Ovary (tissue), 3 donors: ENCODE results near the gene TYSND1.

Source experiments
- POLR2A ChIP-seq: fragments of 450-650 bp; IDR thresholded peaks from one replicate; pipeline ENCODE4 v1.6.1; 2017; ENCODE audit warnings: antibody characterized with exemption, mild to moderate bottlenecking, moderate library complexity
- TF ChIP-seq, protein P1 (sequence below), 3 donors: fragments of 450-650 bp in 2 of 3; fragments of 200-600 bp in 1 of 3; IDR thresholded peaks; one replicate each; pipeline versions ENCODE4 v1.5.1 to v1.8.0; 2016 to 2022; ENCODE audit warnings: antibody characterized with exemption in 3 of 3, mild to moderate bottlenecking in 1 of 3
- donor health status: DM: no; HTN: no; CAD: no.

DNA sequence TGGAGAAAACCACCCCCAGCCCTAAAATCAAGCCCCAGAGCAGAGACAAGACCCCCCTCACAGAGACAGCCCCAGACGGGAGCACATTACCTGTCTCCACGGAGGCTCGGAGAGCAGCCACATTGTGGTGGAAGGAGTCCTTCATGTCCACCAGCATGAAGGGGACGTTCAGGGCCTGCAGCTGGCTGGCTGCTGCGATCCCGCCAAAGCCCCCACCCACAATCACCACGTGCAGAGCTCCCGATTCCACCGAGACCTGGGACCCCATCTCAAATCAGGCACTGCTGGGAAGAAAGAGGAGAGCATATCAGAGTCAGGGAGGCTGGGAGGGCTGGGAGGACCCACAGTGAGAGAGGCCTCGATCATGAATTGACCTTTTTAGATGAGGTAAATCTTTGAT is 22.7 kb downstream of the TYSND1 start:
- TF ChIP-seq, protein P1, sequence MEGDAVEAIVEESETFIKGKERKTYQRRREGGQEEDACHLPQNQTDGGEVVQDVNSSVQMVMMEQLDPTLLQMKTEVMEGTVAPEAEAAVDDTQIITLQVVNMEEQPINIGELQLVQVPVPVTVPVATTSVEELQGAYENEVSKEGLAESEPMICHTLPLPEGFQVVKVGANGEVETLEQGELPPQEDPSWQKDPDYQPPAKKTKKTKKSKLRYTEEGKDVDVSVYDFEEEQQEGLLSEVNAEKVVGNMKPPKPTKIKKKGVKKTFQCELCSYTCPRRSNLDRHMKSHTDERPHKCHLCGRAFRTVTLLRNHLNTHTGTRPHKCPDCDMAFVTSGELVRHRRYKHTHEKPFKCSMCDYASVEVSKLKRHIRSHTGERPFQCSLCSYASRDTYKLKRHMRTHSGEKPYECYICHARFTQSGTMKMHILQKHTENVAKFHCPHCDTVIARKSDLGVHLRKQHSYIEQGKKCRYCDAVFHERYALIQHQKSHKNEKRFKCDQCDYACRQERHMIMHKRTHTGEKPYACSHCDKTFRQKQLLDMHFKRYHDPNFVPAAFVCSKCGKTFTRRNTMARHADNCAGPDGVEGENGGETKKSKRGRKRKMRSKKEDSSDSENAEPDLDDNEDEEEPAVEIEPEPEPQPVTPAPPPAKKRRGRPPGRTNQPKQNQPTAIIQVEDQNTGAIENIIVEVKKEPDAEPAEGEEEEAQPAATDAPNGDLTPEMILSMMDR (IDR thresholded peaks at IDR 0.05) = no peak
- no peak for TF ChIP-seq POLR2A
